HG03354 (cell line): Measurements from ENCODE around the gene RNF227.

Experiments
- ATAC-seq: cut with Tn5 transposase; IDR thresholded peaks from one replicate; pipeline ENCODE4 v1.9.1; 2021; ENCODE audit warnings: mild to moderate bottlenecking; ENCODE audit not compliant: unreplicated experiment, poor library complexity, severe bottlenecking

Gene RNF227

DNA sequence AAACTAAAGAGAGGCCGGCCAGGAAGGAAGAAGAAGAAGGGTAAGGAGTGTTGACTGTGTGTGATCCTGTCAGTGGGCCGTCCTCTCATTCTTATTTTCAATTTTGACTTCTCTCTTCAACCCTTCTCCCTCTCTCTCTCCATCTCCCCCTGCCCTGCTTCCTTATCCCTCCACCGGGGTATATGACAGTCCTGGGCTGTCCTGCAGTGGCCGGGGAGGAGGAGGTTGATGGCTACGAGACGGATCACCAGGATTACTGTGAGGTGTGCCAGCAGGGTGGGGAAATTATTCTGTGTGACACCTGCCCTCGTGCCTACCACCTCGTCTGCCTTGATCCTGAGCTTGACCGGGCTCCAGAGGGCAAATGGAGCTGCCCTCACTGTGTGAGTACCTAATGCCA, 21.9 kb downstream of the RNF227 start:
- ATAC-seq = no peak

DNA sequence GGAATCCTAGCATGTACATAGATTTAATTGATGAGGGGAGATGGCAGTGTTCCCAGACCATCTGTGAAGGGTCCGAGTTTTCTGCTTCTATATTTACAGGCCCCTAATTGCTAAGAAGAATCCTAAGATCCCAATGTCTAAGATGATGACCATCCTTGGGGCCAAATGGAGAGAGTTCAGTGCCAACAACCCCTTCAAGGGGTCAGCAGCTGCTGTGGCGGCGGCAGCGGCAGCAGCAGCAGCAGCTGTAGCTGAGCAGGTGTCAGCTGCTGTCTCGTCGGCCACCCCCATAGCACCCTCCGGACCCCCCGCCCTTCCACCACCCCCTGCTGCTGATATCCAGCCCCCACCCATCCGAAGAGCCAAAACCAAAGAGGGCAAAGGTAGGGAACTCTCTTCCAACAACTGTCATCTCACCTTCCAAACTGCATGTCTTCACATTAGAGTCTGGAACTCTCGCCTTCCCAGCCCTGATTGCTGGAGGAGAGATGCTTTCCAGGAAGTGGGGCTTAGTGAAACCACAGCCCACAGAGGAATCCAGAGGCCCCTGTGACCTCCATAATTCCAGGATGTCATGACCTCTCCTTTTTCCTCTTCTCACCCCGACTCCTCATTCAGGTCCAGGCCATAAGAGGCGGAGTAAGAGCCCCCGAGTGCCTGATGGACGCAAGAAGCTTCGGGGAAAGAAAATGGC, 22.8 kb downstream of the RNF227 start:
- no peak for ATAC-seq

DNA sequence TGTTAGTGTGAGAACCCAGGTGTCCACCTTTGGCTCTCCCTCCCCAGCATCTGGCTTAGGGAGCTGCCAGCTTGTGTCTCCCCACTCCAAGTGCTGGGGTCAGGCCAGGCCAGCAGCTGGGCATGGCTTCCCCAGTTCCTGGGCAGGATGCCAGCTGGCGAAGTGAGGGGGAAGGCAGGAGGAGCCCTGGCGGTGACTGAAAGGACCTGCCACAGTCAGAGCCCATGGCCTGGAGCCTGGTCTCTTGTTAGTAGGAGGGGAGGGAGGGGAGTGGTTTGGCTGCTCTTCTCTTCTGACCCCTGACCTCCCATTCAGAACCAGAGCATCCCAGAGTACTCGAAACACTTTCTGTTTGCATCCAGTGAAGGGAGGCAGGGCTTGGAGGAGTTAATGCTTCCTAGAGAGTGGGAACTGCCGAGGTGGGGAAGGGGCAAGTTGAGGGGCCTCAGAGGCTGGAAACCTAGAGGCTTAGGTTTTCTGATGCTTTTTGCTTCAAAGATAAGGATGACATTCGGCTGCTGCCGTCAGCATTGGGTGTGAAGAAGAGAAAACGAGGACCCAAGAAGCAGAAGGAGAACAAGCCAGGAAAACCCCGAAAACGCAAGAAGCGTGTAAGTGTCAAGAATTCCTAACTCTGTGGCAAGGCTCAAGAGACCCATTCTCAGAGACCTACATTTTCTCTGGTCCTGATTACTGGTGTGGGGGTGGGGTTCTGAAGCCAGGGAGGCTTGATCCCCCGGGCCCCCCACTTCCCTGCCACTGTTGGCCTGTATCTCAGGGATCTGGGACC, 26.7 kb downstream of the RNF227 start:
- ATAC-seq = no peak

DNA sequence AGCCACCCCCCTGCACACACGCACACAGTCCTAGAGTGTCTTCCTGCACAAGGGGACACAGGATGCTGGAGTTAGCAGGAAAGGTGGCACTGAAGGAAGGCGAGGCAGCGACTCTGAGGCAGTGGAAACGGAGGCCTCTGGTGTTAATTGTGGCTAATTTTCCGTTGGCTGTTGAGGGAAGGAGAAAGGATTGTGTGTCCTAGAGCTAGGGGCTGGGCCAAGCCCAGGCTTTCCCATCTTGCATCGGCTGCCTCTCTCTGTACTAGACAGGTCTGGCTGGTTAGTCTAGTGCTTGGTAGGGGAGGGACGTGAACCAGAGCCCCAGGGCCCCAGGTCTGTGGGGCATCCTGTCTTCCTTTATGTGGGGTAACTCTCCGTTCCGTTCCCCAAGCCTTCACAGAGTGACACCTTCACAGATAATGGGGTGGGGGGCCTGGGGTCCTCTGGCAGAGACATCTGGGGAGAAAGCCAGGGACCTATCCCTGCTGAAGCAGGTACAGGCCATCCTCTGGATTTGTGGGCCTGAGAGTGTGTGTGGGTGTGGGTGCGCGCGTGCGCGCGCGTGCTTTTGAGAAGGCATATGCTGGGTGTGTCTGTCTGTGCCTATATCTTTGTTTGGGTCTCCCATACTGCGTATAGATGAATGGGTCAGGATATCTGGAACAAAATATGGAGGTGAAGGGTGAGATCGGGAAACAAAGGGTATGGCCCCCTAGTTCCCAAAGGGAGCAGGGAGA, 27.7 kb downstream of the RNF227 start, which contains the start of gene CHD3:
TSS of gene CHD3 (plus strand) at position 606 of the 737 bp plus-strand sequence. CDS start 212 bp downstream, outside the sequence.
- ATAC-seq = no peak

DNA sequence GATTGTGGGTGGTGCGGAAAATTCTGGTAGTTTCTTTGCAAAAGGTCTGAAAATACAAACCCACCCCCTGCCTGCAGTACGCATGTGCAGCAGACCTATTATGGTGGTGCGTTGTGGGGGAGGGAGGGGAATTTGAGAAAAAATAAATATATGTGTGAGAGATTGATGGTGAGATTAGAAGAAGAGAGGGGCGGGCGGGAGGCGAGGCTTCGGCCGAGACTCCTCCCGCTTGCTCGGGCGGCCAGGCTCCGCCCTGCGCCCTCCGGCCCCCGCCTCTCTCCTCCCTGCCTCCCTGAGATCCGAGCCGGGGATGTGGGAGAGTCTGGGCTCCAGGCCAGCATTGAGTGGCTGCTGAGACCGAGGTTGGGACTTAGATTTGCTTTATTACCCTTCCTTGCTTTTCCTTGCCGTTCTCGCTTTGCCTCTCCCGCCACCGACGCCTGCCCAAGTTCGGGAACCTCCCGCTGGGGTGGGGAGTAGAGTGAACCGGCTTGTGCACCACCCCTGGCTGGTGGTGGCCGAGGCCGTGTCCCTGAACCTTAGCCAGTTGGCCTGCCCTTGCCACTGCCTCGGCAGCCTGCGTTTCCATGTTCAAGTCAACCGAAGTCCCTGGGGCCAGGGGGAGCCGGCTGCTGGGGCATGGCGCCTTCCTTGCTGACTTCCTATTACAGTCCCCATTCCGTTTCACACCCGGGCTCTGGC, 28.5 kb downstream of the RNF227 start:
- ATAC-seq = peak; percentile 47

DNA sequence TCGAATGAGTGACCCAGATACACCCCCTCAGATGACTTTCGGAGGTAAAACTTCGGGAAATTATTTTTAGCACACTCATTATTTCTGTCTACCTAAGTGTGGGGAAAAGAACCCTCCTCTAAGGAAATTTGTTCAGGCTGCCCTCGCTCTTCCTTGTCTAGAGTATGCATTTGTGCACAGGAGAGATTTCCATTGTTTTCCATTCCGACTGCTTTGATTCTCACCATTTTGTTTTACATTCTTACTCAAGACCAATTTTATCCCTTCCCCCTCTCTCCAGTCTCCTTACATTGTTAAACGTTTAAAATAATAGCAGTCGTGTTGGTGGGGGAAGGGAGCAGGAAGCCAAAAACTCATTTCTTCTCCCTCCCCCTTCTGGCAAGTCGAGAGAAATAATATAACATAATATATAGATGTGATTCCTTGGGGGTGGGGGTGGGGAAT, 29.0 kb downstream of the RNF227 start:
- no peak for ATAC-seq

DNA sequence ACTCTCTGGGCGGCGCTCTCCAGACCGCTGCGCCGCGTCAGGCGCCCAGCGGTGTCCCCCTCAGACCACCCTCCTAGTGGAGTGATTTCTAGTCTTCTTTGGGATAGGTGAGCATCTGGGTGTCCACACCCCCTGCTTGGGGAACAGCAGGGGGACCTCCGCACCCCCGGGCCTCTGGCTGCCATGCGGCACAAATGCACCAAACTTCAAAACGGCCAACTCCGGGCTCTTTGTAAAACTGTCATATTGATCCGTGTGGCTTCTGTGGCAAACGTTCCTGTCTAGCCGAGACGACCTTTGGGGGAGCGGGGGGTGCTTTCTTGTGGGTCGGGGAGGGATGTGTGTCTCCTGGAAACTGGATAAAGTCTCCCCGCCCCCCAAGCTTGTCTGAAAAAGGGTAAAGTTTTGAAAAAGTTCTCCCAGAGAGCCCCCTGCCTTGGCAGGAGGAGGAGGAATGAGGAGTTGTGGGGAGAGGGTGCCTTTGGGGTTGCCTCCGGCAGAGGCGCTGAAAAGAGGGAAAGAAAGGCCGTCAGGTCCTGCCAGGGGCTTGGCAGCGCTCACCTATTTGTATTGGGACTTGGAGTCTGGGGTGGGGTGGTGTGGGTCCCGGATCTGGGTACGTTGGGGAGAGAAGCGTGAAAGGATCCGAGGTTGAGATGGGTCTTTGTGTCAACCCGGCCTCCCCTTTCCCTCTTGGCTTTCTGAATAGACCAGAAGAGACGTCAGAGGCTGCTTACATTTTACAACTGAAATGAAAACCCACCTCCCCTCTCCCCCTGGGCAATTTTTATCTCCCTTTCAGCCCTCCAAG, 29.7 kb downstream of the RNF227 start:
- ATAC-seq = no peak

DNA sequence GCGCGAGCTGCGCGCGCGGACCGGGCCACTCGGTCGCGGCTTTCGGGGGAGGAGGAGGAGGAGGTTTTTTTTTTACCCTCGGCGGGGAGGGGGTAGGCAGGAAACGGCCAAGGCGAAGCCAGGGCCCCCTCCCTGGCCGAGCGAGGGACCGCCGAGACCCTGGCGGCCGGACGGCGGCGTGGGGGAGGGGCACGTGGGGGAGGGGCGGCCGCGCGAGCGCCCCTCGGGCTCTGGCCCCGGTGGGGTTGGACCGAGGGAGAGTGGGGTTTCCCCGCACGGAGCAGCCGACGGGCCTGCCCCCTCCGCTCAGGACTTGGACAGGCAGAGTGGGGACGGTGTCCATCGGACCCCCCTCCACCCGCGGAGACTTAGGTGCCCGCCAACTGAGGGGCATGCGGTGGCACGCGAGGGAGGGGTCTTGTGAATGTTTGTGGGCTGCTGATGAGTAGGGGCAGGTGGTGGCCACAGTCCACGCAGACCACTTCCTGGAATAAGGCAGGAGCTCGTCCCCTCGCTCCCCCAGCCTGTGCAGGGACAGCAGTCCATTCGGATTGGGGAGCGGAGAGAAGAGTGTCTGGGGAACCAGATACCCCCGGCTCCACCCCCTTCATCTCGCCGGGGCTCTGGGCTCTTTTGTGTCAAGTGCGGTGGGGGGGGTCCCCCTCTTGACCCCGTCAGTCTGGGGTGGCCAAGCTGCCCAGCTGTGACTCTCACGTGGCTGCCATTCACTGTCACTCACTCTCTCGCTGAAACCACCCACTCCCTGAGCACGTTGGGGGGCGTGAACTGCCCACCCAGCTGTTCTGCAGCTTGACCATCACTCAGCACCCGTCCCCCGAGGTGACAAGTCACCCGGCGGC, 30.5 kb downstream of the RNF227 start:
- peak; percentile 28 for ATAC-seq

DNA sequence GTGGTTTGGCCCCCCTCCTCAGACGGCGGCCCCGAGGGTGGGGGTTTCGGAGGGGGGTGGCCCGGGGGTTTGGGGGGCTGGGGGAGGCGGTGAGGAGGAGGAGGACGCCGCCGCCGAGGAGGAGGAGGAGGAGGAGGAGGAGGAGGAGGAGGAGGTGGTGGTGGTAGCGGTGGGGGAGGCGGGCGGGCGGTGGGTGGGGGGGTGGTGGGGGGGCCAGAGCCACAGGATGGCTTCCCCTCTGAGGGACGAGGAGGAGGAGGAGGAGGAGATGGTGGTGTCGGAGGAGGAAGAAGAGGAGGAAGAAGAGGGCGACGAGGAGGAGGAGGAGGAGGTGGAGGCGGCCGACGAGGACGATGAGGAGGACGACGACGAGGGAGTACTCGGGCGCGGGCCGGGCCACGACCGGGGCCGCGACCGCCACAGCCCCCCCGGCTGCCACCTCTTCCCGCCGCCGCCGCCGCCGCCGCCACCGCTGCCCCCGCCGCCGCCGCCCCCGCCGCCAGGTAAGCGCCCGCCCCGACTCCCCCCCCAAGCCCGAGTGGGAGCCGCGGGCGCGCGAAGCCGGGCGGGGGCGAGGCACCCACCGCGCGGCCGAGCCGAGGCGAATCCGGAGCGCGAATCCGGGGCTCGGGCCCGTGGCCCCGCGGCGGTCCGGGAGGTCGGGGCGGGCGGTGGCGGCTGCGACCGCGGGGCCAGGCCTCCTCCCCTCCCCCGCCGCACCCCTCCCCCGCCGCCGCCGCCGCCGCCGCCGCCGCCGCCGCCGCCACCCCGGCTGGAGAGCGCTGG, 31.3 kb downstream of the RNF227 start:
- ATAC-seq = no peak

DNA sequence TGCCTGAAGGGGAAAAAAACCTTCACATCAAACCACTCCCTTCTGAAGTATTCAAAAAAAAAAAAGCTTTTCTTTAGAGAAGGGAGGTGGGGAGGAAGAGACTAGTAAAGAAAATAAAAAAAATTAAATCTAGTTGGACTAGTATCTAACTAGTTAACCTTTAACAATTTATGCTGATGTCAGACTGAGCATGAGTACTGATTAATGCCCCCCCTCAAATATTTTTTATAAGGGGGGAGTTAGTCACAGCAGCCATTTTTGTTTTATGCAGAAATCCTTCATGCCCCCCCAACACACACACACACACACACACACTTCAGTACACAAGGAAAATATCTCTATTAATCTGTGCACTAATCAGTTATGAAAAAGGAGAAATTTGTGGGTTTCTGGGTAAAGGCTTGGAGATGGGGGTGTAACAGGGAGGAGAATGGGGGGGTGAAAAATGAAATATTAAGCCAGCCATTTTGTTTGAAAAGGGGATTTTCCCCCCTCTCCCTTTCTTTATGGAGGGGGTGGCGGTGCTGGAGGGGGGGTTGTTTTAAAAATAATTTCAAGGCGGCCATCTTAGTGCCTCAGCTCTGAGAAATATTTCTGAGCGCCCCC, 32.2 kb downstream of the RNF227 start:
- no peak for ATAC-seq

DNA sequence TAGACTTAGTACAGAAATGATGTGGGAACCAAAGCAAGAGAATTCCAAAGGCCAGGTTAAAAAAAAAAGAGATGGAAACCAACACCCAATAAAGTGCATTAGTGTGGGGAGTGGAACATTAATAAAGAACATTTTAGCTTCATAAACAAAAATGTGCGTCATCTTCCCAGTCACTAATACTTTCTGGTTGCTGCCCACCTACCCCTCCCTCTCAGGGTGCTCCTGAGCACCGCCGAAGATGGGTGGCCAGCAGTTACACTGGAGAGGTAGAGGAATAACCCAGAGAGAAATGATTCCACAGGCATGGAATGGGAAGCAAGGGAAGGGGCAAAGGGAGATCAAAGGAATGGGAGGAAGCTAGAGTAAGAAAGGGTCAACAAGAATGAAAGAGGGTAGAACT, 33.5 kb downstream of the RNF227 start:
- ATAC-seq = no peak

DNA sequence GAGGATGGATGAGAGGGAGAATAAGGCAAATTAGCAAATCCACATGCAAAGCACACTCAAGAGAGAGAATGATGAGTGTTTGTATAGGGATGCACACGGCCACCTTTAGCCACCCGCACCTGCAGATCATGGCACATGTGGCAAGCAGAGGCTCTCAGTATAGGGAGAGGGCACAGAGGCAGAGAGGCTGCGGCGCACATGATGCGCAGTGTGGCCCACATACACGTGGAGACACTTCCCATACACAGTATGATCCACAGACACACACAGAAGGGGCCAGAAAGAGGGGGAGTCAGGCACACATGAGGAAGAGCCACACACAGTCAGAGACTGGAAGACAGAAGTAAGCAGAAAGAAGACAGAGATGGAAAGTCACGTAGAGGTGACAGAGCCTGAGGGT, 34.0 kb downstream of the RNF227 start:
- no peak for ATAC-seq

DNA sequence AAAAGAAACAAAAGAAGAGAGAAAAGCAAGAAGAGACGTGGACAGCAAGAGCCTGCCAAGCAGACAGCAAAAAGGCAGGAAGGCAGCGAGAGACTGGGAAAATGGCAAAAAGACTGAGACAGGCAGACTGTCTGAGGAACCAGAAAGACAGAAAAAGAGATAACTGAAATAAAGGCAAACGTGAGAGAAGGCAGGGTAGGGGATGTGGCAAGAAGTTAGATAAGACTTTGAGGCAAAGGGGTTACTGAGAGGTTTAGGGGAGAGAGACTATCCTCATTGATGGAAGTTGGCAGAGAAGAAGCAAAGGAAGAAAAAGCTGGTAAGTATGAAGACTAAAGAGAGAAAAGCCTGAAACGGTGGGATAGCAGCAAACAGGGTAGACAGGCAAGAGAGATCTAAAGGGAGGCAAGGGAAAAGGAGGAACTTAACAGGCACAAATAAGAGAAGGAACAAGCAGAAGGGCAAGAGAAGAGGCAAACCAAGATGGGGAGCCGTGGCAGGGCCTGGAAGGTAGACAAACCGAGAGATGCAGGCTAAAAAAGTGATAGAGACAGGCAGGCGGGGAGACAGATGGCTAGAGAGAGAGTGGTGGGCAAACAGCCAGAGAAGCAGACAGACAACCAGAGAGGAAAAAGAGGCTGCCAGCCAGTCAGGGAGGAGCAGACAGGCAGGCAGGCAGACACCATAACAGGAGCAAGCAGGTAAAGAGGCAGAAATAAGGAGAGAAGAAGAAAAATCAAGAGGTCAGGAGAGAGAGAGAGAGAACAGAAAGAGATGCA, 34.6 kb downstream of the RNF227 start:
- no peak for ATAC-seq

DNA sequence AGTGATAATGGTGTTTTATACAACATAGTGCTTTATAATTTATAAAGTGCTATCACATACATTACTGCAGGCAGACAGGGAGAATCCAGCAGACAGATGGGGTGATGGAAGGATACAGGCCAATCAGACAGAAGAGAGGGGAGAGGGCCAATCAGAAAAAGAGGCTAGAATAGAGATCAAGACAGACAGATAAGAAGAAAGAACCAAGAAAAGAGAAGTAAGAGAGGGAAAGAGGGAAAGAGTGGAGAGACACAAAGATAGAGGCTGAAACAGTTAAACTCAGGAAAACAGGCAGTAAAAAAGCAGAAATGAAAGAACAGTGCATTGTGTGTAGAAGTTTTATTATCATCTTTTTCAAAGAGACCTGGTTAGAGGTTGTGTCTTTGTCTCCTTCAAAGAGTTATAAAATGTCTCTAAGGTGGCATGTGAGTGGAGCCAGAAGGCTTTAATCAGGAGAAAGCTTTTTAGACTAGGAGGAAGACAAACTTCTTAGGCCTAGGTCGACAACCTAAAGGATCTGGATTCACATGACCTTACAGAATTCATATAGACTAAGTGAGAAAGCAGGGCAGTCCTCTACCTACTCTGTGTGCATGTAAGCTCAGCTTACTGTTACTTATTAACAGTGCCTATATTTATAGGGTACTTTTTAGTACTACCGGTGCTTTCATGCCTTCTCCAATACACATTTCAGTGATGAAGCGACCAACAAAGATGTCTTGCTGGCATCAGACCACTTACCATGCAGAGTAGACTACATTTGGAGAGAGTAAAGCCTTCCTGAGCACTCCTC, 35.8 kb downstream of the RNF227 start:
- no peak for ATAC-seq

DNA sequence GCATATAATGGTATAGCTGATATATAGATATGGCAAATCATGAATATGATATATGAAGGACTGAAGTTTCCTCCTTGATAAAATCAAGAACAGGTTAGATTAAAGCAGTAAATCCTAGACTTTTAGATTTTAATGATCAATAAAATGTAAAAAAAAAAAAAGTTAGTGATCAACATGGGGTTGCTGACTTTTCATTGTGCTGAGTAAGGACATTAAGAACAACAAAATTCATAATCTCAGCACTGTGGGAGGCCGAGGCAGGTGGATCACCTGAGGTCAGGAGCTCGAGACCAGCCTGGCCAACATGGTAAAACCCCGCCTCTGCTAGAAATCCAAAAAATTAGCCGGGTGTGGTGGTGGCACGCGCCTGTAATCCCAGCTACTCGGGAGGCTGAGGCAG, 37.9 kb downstream of the RNF227 start:
- ATAC-seq = no peak
